Vagina (tissue), 2 donors: ENCODE results near the gene ANXA2R.

ENCODE experiments used
- CTCF ChIP-seq, 3 experiments: fragments of 450-650 bp in 2 of 3; fragments of 200-600 bp in 1 of 3; sonication (generic) in 1 of 3; IDR thresholded peaks; one replicate each; pipeline ENCODE4 v1.5.1; 2017 to 2019; ENCODE audit warnings: antibody characterized with exemption in 3 of 3, mild to moderate bottlenecking in 2 of 3, moderate library complexity in 2 of 3
- POLR2A ChIP-seq, 2 donors: fragments of 450-650 bp; IDR thresholded peaks; one replicate each; pipeline ENCODE4 v1.6.1; 2017; ENCODE audit warnings: antibody characterized with exemption in 2 of 2, mild to moderate bottlenecking in 2 of 2, moderate library complexity in 2 of 2

GRCh38 chr5:43005031-43005430, 35.1 kb downstream of the ANXA2R start:
- TF ChIP-seq CTCF (IDR thresholded peaks at IDR 0.05) (no peak), POLR2A (IDR thresholded peaks at IDR 0.05) (no peak)
